NT2/D1 (cell line): ENCODE results near the gene USP6NL.

ENCODE experiments used
- SUZ12 ChIP-seq: IDR thresholded peaks from 2 replicates; pipeline ENCODE4 v1.6.1; 2011; ENCODE audit not compliant: insufficient read length, insufficient read depth; ENCODE audit errors: extremely low read depth
- ZNF274 ChIP-seq: IDR thresholded peaks from 2 replicates; pipeline ENCODE4 v1.6.1; 2011; ENCODE audit warnings: mild to moderate bottlenecking, low read depth, low read length

DNA sequence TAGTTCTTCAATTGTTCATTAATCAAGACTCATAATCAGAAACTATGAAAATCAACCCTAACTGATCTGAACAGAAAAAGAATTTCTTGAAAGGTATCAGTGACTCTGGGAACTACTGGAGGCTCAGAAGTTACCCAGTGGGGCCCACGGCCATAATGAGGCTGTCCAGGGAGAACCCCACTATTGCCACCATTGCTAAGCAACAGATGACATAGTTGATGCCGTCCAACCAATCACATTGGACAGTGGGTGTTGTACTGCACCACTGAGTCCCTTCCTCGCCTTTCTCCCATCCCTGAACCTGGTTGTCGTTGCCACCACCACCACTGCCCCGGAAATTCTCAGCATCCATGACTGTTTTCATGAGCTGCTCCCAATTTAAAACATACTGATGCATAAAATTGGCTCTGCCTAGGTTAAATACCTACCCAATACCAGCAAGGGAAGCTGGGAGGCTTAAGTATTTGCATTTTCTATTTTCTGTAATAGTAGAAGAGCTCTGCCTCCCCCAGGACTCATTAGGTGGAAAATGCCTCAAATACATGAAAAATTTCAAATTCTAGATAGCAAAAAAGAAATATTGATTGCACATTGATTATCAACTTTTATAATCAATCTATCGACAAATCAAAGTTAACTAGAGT lies 26.7 kb upstream of the USP6NL start:
- TF ChIP-seq SUZ12, result no peak
- TF ChIP-seq ZNF274, result no peak
